Right cardiac atrium (tissue), 5 donors: ENCODE measurements around the gene HLTF. TPM values are rescaled to one million over a fixed set of nuclear protein-coding genes. Genes with fewer than 3 reads are reported as not detected.
A peak's percentile ranks its signal among the peaks of the same experiment; 100 is the strongest.
"Not testable (repeated sequence)": the region's sequence is repeated elsewhere in the genome, so short reads cannot be mapped to it uniquely, and the experiment has no call there.

Experiments
- ATAC-seq, 2 donors: fragments of 200-7000 bp; cut with Tn5 transposase; one replicate each; pipeline versions ENCODE4 v1.8.0 to v1.9.1; 2020; ENCODE audit warnings: moderate library complexity in 2 of 2, mild to moderate bottlenecking in 1 of 2
- DNase-seq, 3 donors: peaks; one replicate each; pipeline ENCODE4 v3.0.0-alpha.2; 2020
- H3K27ac ChIP-seq: one replicate; pipeline ENCODE4 v1.5.1; 2013; ENCODE audit warnings: mild to moderate bottlenecking, low read length, control low read depth, moderate library complexity
- H3K27me3 ChIP-seq: one replicate; pipeline ENCODE4 v1.6.1; 2013; ENCODE audit not compliant: control insufficient read depth, insufficient read depth
- H3K4me1 ChIP-seq: one replicate; pipeline ENCODE4 v1.6.1; 2013; ENCODE audit warnings: low read length; ENCODE audit not compliant: control insufficient read depth, insufficient read depth
- H3K4me3 ChIP-seq: one replicate; pipeline ENCODE4 v1.5.1; 2013; ENCODE audit warnings: low read length, control low read depth
- H3K9me3 ChIP-seq: one replicate; pipeline ENCODE4 v1.6.1; 2013; ENCODE audit warnings: low read length; ENCODE audit not compliant: control insufficient read depth
- WGBS: extraction: QIAGEN DNeasy Blood & Tissue Kit; methylation state at CpG from one replicate; pipeline ENCODE4 v1.1.7; 2013; 5-methylcytosine and 5-hydroxymethylcytosine counted together
- intact Hi-C, 4 donors: fragments of 100-400 bp; cut with DNase I; formaldehyde crosslinking; loops; one replicate each; pipeline versions ENCODE4 v1.11.0 to v1.14.0; 2022 to 2023
- polyA plus RNA-seq: library from polyadenylated mRNA; stranded (reverse); fragments of 200-250 nt; gene quantifications from one replicate; pipeline ENCODE4 v1.2.3, GENCODE V29; 2013
- total RNA-seq, 4 donors: library from RNA; stranded (reverse); fragmentation: NEBNext Ultra II Directional; extraction: Animal tissue kit (Norgen Biotek cat#: 25700); gene quantifications; one replicate each; pipeline ENCODE4 v1.2.1, GENCODE V29; 2021
- donor health status: healthy with polysubstance abuse.
- donor health status: DM: no; HTN: yes; CAD: no.
- donor health status: DM: no; HTN: no; CAD: no.
- donor health status: DM: no; HTN: yes; CAD: no; lungs with severe emphysema.
- donor health status: DM: yes; HTN: yes; CAD: no.

Gene HLTF
- total and polyA plus RNA-seq, 5 donors, result 9.8 to 33.1 (median 26.6) TPM

GRCh38 chr3:149115114-149115513 lies 28.8 kb upstream of the HLTF start:
- Histone ChIP-seq H3K4me1 (no peaks in the 10 kb centered on the region), H3K27ac (no peak overlapping the region), H3K4me3 (no peak overlapping the region), H3K27me3 (no peaks in the 10 kb centered on the region), H3K9me3 (no peaks in the 10 kb centered on the region)
- intact Hi-C loops, result loop anchor here in 1 of 4 donors (10.0 kb wide), 1 partner anchor 160 kb away; no protein-coding TSS in a partner anchor
- DNase-seq (no peak), ATAC-seq (no peak)
- WGBS, result 87% methylated on average over 5 of the region's 5 CpGs

DNA sequence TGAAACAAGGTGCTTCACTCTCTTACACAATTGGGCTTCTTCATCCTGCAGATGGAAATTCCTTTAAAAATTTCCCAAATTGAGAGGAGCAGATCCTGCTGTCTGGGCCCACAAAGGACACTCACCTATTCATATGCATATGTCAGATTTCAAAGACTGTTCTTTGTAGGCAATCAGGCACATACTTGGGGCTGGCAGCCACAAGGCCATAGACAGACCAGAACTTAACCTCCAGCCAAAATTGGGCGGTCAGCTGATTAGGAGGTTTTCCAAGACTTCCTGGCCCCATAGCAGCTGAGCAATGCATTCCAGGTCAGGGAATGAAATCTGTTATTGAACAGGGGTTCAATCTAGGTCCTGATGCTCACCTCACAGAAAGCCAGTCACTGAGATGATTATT lies 28.1 kb upstream of the HLTF start:
- WGBS, result 52% methylated on average over 1 of the region's 1 CpG
- H3K4me3 ChIP-seq, result no peak overlapping the region
- no peaks in the 10 kb centered on the region for H3K9me3 ChIP-seq
- ATAC-seq, result peak; percentile 36 to 45
- no peaks in the 10 kb centered on the region for H3K4me1 ChIP-seq
- H3K27me3 ChIP-seq, result no peaks in the 10 kb centered on the region
- no peak for DNase-seq
- H3K27ac ChIP-seq, result no peak overlapping the region
- intact Hi-C loops, result loop anchor here in 1 of 4 donors (10.0 kb wide), 1 partner anchor 160 kb away; no protein-coding TSS in a partner anchor

DNA sequence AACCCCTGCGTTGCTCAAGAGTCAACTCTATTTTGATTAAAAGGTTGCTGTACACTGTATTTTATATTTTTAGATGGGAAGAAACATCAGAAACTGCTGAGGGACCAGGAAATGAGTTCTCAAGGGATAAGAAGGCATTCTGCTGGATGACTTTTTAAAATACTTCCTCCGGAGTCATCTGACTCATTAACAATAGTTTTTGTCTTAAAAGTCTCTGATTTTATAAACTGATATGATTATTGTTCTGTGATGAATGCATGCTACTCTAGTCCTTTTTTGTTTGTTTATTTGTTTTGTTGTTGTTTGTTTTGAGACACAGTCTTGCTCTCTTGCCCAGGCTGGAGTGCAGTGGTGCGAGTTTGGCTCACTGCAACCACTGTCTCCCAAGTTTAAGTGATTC lies 18.2 kb upstream of the HLTF start:
- no peak for ATAC-seq
- Histone ChIP-seq H3K27me3 (no peaks in the 10 kb centered on the region), H3K4me1 (no peaks in the 10 kb centered on the region), H3K27ac (no peak overlapping the region), H3K4me3 (no peak overlapping the region), H3K9me3 (no peaks in the 10 kb centered on the region)
- no peak for DNase-seq
- 68% methylated on average over 3 of the region's 3 CpGs for WGBS
- intact Hi-C loops, result no loop called here

GRCh38 chr3:149101641-149102040 lies 15.3 kb upstream of the HLTF start:
- ATAC-seq (no peak), DNase-seq (no peak)
- Histone ChIP-seq H3K9me3 (no peaks in the 10 kb centered on the region), H3K4me1 (no peaks in the 10 kb centered on the region), H3K4me3 (no peak overlapping the region), H3K27me3 (no peaks in the 10 kb centered on the region), H3K27ac (no peak overlapping the region)
- 78% methylated on average over 3 of the region's 3 CpGs for WGBS
- intact Hi-C loops, result no loop called here

- no peak for ATAC-seq
These were observed 14.8 kb upstream of the HLTF start for GRCh38 chr3:149101154-149101553.

DNA sequence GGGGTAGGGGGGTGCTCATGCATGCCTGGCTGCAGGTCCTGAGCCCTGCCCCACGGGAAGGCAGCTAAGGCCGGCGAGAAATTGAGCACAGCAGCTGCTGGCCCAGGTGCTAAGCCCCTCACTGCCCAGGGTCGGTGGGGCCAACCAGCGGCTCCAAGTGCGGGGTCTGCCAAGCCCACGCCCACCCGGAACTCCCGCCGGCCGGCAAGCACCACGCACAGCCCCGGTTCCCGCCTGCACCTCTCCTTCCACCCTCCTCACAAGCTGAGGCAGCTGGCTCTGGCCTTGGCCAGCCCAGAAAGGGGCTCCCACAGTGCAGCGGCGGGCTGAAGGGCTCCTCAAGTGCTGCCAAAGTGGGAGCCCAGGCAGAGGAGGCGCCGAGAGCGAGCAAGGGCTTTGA lies 11.7 kb upstream of the HLTF start:
- H3K27me3 ChIP-seq, DNase-seq, H3K4me3 ChIP-seq, H3K4me1 ChIP-seq, H3K27ac ChIP-seq, ATAC-seq, intact Hi-C loops, H3K9me3 ChIP-seq: not testable (repeated sequence)
- 97% methylated on average over 19 of the region's 19 CpGs for WGBS

More at GRCh38 chr3:149101154-149101553, 14.8 kb upstream of the HLTF start:
- no peak overlapping the region for H3K27ac ChIP-seq
- no peaks in the 10 kb centered on the region for H3K27me3 ChIP-seq
- H3K4me3 ChIP-seq, result no peak overlapping the region
- intact Hi-C loops, result no loop called here
- 93% methylated on average over 4 of the region's 4 CpGs for WGBS
- DNase-seq, result no peak
- no peaks in the 10 kb centered on the region for H3K9me3 ChIP-seq
- no peaks in the 10 kb centered on the region for H3K4me1 ChIP-seq

DNA sequence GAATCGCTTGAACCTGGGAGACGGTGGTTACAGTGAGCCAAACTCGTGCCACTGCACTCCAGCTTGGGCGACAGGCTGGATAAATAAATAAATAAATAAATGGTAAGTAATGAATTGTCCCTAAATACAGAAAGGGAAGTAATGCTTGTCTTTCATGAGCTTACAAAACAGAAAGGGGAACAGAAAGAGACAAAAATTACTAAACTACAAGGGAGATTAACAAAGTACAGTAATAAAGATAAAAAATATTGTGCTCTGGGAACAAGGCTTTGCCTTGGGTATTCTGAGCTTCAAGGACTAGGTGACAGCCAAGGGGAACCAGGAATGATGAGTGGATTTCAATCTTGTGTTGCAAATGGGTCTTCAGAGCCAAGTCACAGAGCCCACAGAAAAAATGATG lies 9.2 kb upstream of the HLTF start:
- H3K9me3 ChIP-seq, result no peaks in the 10 kb centered on the region
- 91% methylated on average over 4 of the region's 4 CpGs for WGBS
- no peaks in the 10 kb centered on the region for H3K4me1 ChIP-seq
- no peaks in the 10 kb centered on the region for H3K27me3 ChIP-seq
- no peak overlapping the region for H3K4me3 ChIP-seq
- ATAC-seq (no peak), DNase-seq (no peak)
- no peak overlapping the region for H3K27ac ChIP-seq
- intact Hi-C loops, result no loop called here

- H3K27ac ChIP-seq, result no peak overlapping the region
- no peaks in the 10 kb centered on the region for H3K27me3 ChIP-seq
- no peak overlapping the region for H3K4me3 ChIP-seq
- H3K9me3 ChIP-seq, result no peaks in the 10 kb centered on the region
- 92% methylated on average over 4 of the region's 4 CpGs for WGBS
- intact Hi-C loops, result no loop called here
- no peak for ATAC-seq
- H3K4me1 ChIP-seq, result no peaks in the 10 kb centered on the region
- no peak for DNase-seq
These were observed 5.7 kb upstream of the HLTF start for GRCh38 chr3:149091983-149092382.

DNA sequence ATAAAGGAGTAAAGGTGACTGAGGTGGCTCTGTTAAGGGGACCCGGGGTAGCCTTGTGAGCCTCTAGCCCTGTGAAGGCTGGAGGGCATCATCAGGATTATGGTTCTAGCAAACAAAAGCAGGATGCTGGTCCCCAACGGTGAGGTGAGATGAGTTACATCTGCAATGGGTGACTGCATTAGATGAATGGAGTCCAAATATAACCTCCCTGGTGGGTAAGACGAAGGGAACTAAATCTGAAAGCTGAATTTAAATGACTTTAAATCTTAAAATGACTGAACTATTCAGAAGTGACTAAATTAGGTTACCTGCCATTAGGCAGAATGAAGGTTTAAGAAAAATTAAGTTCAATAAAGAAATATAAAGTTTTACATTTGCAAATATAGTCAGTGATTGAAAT lies 4.6 kb upstream of the HLTF start:
- intact Hi-C loops, result no loop called here
- 85% methylated on average over 3 of the region's 3 CpGs for WGBS
- no peak for ATAC-seq

GRCh38 chr3:149090461-149090860 lies 4.1 kb upstream of the HLTF start:
- H3K4me3 ChIP-seq, result no peak overlapping the region
- WGBS, result 87% methylated on average over 1 of the region's 1 CpG
- no peaks in the 10 kb centered on the region for H3K27me3 ChIP-seq
- intact Hi-C loops, result no loop called here
- H3K9me3 ChIP-seq, result no peaks in the 10 kb centered on the region
- ATAC-seq, result no peak
- no peak for DNase-seq
- no peaks in the 10 kb centered on the region for H3K4me1 ChIP-seq
- no peak overlapping the region for H3K27ac ChIP-seq

More for the DNA sequence above, 4.6 kb upstream of the HLTF start:
- no peak for DNase-seq
- H3K9me3 ChIP-seq, result no peaks in the 10 kb centered on the region
- no peak overlapping the region for H3K4me3 ChIP-seq
- no peak overlapping the region for H3K27ac ChIP-seq
- H3K4me1 ChIP-seq, result no peaks in the 10 kb centered on the region
- H3K27me3 ChIP-seq, result no peaks in the 10 kb centered on the region

DNA sequence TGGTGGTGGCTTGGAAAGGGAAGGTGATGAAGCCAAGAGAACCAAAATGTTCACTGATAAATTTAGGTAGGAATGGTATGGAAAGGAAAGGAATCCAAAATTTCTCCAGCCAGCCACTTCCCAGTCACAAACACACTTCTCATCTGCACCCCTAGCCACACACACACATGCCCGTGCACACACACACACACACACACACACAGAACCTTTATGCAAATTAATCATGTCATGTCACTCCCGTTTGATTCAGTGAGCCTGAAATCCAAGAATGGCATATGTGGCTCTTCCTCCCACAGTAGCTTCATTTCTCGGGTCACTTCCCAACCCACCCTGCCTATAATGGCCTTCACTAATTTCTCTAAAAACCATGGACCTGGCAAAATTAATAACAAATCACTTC lies 3.1 kb upstream of the HLTF start:
- Histone ChIP-seq H3K4me3 (no peak overlapping the region), H3K4me1 (no peaks in the 10 kb centered on the region), H3K27me3 (no peaks in the 10 kb centered on the region), H3K9me3 (no peaks in the 10 kb centered on the region), H3K27ac (no peak overlapping the region)
- DNase-seq, result no peak
- 63% methylated on average over 3 of the region's 3 CpGs for WGBS
- no peak for ATAC-seq
- intact Hi-C loops, result no loop called here

DNA sequence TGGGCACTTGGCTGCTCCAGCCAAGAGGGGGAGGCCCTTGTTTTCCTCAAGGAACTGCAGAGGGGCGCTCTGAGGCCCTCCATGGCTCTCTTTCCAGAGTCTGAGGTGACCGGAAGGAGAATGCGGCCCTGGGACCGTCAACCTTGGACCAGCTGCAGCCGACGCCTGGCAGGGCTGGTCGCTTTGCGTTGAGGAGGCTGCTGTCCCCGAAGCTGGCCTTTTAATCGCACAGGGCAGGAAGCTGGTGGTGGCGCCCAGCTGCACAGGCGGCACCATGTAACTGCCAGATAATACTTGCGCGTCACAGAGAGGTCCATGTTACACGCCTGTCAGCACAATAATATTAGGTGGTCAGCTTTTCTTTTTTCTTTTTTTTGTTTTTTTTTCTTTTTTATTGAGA lies 875 bp upstream of the HLTF start:
- DNase-seq (peak in 1 of 3 donors; percentile 18), ATAC-seq (no peak)
- Histone ChIP-seq H3K4me1 (no peaks in the 10 kb centered on the region), H3K27ac (no peak overlapping the region), H3K9me3 (no peaks in the 10 kb centered on the region), H3K4me3 (no peak overlapping the region), H3K27me3 (no peaks in the 10 kb centered on the region)
- intact Hi-C loops, result no loop called here
- 97% methylated on average over 15 of the region's 15 CpGs for WGBS
